AML-193 (cell line): ENCODE data around the gene KLHDC8A.

Source experiments
- DNase-seq, 2 experiments: peaks; one replicate each; lab custom pipeline; 2025; lab: John Stamatoyannopoulos, UW

KLHDC8A gene

GRCh38 chr1:205296154-205296553 lies 60.6 kb downstream of the KLHDC8A start:
- DNase-seq, result no peak

- no peak for DNase-seq
Observed at GRCh38 chr1:205294934-205295333, 61.8 kb downstream of the KLHDC8A start.

- DNase-seq, result no peak
Observed at GRCh38 chr1:205294175-205294917, 62.4 kb downstream of the KLHDC8A start.

GRCh38 chr1:205293350-205294074 lies 63.2 kb downstream of the KLHDC8A start:
- no peak for DNase-seq

GRCh38 chr1:205291596-205291995 lies 65.1 kb downstream of the KLHDC8A start:
- no peak for DNase-seq

- peak; percentile 78 to 86 for DNase-seq
Observed at GRCh38 chr1:205287767-205288559, 68.8 kb downstream of the KLHDC8A start.

- DNase-seq, result no peak
Observed at GRCh38 chr1:205287076-205287475, 69.6 kb downstream of the KLHDC8A start.

- peak; percentile 46 to 58 for DNase-seq
Observed at GRCh38 chr1:205286335-205286950, 70.3 kb downstream of the KLHDC8A start.
